Osteocyte (in vitro differentiated cells): ENCODE measurements around the gene CXXC5. TPM values are rescaled to one million over a fixed set of nuclear protein-coding genes. Genes with fewer than 3 reads are reported as not detected.
A peak's percentile ranks its signal among the peaks of the same experiment; 100 is the strongest.
"Not testable (repeated sequence)": the region's sequence is repeated elsewhere in the genome, so short reads cannot be mapped to it uniquely, and the experiment has no call there.

ENCODE experiments used
- DNase-seq: peaks from one replicate; pipeline ENCODE4 v3.0.0; 2021; ENCODE audit warnings: mixed read lengths; ENCODE audit not compliant: unreplicated experiment; ENCODE audit errors: extremely low spot score
- H3K27ac Mint-ChIP-seq: one replicate; pipeline ENCODE4 v1.8.0; 2021; ENCODE audit warnings: mild to moderate bottlenecking, mixed read lengths; ENCODE audit not compliant: unreplicated experiment
- H3K27me3 Mint-ChIP-seq: one replicate; pipeline ENCODE4 v1.8.0; 2021; ENCODE audit warnings: mixed read lengths; ENCODE audit not compliant: unreplicated experiment
- H3K36me3 Mint-ChIP-seq: one replicate; pipeline ENCODE4 v1.8.0; 2021; ENCODE audit warnings: mixed read lengths; ENCODE audit not compliant: unreplicated experiment
- H3K4me1 Mint-ChIP-seq: one replicate; pipeline ENCODE4 v1.8.0; 2021; ENCODE audit warnings: mixed read lengths; ENCODE audit not compliant: unreplicated experiment
- H3K4me3 Mint-ChIP-seq: one replicate; pipeline ENCODE4 v1.8.0; 2021; ENCODE audit warnings: mild to moderate bottlenecking, moderate library complexity, mixed read lengths; ENCODE audit not compliant: unreplicated experiment
- H3K9me3 Mint-ChIP-seq: one replicate; pipeline ENCODE4 v1.8.0; 2021; ENCODE audit warnings: mixed read lengths; ENCODE audit not compliant: unreplicated experiment
- total RNA-seq: library from RNA; stranded (reverse); gene quantifications from 2 replicates; pipeline ENCODE4 v1.2.1, GENCODE V29; 2021
- TF ChIP-seq, protein P1 (sequence below): fragments of 200-600 bp; sonication (generic); IDR thresholded peaks from 2 replicates; pipeline ENCODE4 v1.5.0; 2021; ENCODE audit warnings: antibody characterized with exemption, mild to moderate bottlenecking, moderate library complexity

The CXXC5 gene
- total RNA-seq, 1 donor from 2014 or later: 259 TPM

- Mint-ChIP-seq H3K27ac (peak overlapping the region; percentile 90), H3K27me3 (no peaks in the 10 kb centered on the region), H3K36me3 (peaks cover 2% of the 10 kb centered on the region), H3K9me3 (no peaks in the 10 kb centered on the region), H3K4me3 (peak overlapping the region; percentile 65), H3K4me1 (peaks cover 48% of the 10 kb centered on the region)
- no peak for DNase-seq
- TF ChIP-seq, protein P1, sequence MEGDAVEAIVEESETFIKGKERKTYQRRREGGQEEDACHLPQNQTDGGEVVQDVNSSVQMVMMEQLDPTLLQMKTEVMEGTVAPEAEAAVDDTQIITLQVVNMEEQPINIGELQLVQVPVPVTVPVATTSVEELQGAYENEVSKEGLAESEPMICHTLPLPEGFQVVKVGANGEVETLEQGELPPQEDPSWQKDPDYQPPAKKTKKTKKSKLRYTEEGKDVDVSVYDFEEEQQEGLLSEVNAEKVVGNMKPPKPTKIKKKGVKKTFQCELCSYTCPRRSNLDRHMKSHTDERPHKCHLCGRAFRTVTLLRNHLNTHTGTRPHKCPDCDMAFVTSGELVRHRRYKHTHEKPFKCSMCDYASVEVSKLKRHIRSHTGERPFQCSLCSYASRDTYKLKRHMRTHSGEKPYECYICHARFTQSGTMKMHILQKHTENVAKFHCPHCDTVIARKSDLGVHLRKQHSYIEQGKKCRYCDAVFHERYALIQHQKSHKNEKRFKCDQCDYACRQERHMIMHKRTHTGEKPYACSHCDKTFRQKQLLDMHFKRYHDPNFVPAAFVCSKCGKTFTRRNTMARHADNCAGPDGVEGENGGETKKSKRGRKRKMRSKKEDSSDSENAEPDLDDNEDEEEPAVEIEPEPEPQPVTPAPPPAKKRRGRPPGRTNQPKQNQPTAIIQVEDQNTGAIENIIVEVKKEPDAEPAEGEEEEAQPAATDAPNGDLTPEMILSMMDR: no peak
Observed at GRCh38 chr5:139711906-139712224, 63.7 kb downstream of the CXXC5 start.

DNA sequence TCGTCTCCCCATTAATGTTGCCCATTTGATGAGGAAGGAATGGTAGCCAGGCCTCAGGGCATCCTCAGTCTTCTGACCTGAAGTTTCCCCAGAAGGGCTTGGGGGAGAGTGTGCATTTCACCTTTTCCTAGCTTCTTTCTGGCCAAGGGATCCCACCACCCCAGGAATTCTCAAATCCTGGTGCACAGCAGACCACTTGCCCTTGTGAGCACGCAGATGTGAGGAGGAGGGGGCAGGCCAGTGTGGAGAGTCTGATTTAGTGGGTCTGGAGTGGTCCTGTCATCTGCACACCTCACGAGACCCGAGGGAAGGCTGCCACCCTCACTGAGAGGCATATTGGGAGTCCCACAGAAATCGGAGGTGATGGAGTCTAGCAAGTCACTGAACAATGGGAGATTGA lies 64.3 kb downstream of the CXXC5 start:
- H3K27ac Mint-ChIP-seq: no peak overlapping the region
- H3K4me3 Mint-ChIP-seq: no peak overlapping the region
- DNase-seq: no peak
- no peaks in the 10 kb centered on the region for H3K27me3 Mint-ChIP-seq
- TF ChIP-seq, protein P1: no peak
- no peaks in the 10 kb centered on the region for H3K9me3 Mint-ChIP-seq
- H3K4me1 Mint-ChIP-seq: peaks cover 43% of the 10 kb centered on the region
- peaks cover 3% of the 10 kb centered on the region for H3K36me3 Mint-ChIP-seq

- not testable (repeated sequence) for H3K27ac Mint-ChIP-seq, DNase-seq
Observed at GRCh38 chr5:139713898-139714297, 65.7 kb downstream of the CXXC5 start.

GRCh38 chr5:139717221-139717620 lies 69.1 kb downstream of the CXXC5 start:
- Mint-ChIP-seq H3K36me3 (peaks cover 13% of the 10 kb centered on the region), H3K27me3 (no peaks in the 10 kb centered on the region), H3K9me3 (peaks cover 6% of the 10 kb centered on the region), H3K27ac (no peak overlapping the region), H3K4me3 (no peak overlapping the region), H3K4me1 (peaks cover 12% of the 10 kb centered on the region)
- DNase-seq: no peak
- TF ChIP-seq, protein P1: no peak

More at GRCh38 chr5:139713898-139714297, 65.7 kb downstream of the CXXC5 start:
- not testable (repeated sequence) for H3K4me3 Mint-ChIP-seq, H3K27me3 Mint-ChIP-seq, H3K9me3 Mint-ChIP-seq, H3K36me3 Mint-ChIP-seq
- H3K4me1 Mint-ChIP-seq: peaks cover 28% of the 10 kb centered on the region

- peaks cover 13% of the 10 kb centered on the region for H3K36me3 Mint-ChIP-seq
- not testable (repeated sequence) for H3K27ac Mint-ChIP-seq, DNase-seq, H3K27me3 Mint-ChIP-seq, H3K9me3 Mint-ChIP-seq, H3K4me1 Mint-ChIP-seq, H3K4me3 Mint-ChIP-seq
Observed at GRCh38 chr5:139718403-139718802, 70.3 kb downstream of the CXXC5 start.

GRCh38 chr5:139719970-139720369 lies 71.8 kb downstream of the CXXC5 start:
- not testable (repeated sequence) for H3K4me3 Mint-ChIP-seq, H3K4me1 Mint-ChIP-seq, H3K27me3 Mint-ChIP-seq, H3K27ac Mint-ChIP-seq, H3K9me3 Mint-ChIP-seq, DNase-seq
- peaks cover 13% of the 10 kb centered on the region for H3K36me3 Mint-ChIP-seq
